GM19193 (cell line): ENCODE results near the gene PRKD1.

Source experiments
- POLR2A ChIP-seq: IDR thresholded peaks from 4 replicates; pipeline ENCODE4 v1.6.1; 2011; ENCODE audit not compliant: insufficient read depth, insufficient read length; ENCODE audit errors: extremely low read depth

PRKD1 gene

GRCh38 chr14:29527286-29527685, 400.4 kb downstream of the PRKD1 start:
- no peak for TF ChIP-seq POLR2A
